AG04450 (cell line): ENCODE data around the gene LY6G6D. TPM values are rescaled to one million over a fixed set of nuclear protein-coding genes. Genes with fewer than 3 reads are reported as not detected.

Experiments
- CTCF ChIA-PET: fragments of 300-600, 350-600 bp; formaldehyde crosslinking; extraction: SDS; loops from one replicate; lab custom pipeline; 2022; ENCODE audit warnings: antibody characterized with exemption, inconsistent platforms; lab: Charles Lee
- POLR2A ChIA-PET: fragments of 350-600 bp; formaldehyde crosslinking; extraction: SDS; loops from one replicate; lab custom pipeline; 2021; ENCODE audit warnings: antibody characterized with exemption, inconsistent platforms; lab: Yijun Ruan, JAX
- DNase-seq: peaks from one replicate; pipeline ENCODE4 v3.0.0-alpha.2; 2011; ENCODE audit warnings: low read depth, low spot score
- H3K27ac ChIP-seq: one replicate; pipeline ENCODE4 v1.5.1; 2012; ENCODE audit warnings: low read depth, low read length, control low read depth
- H3K27me3 ChIP-seq: one replicate; pipeline ENCODE4 v1.6.0; 2012; ENCODE audit warnings: low read length; ENCODE audit not compliant: control insufficient read depth, insufficient read depth
- H3K4me3 ChIP-seq: 2 replicates; pipeline ENCODE4 v1.5.1; 2011; ENCODE audit warnings: mild to moderate bottlenecking, low read depth, low read length, control low read depth
- H3K9me3 ChIP-seq: 2 replicates; pipeline ENCODE4 v1.5.1; 2012; ENCODE audit warnings: low read length; ENCODE audit not compliant: control insufficient read depth, insufficient read depth
- polyA plus RNA-seq: library from polyadenylated mRNA; depleted of rRNA; stranded (reverse); fragments of >200 nt; gene quantifications from 2 replicates; pipeline ENCODE4 v1.2.3, GENCODE V29; 2011
- TF ChIP-seq, protein P1 (sequence below): IDR thresholded peaks from 2 replicates; pipeline ENCODE4 v1.5.1; 2011; ENCODE audit warnings: low read depth, low read length, control low read depth, inconsistent platforms

LY6G6D gene
- polyA plus RNA-seq, 1 experiment = not detected

DNA sequence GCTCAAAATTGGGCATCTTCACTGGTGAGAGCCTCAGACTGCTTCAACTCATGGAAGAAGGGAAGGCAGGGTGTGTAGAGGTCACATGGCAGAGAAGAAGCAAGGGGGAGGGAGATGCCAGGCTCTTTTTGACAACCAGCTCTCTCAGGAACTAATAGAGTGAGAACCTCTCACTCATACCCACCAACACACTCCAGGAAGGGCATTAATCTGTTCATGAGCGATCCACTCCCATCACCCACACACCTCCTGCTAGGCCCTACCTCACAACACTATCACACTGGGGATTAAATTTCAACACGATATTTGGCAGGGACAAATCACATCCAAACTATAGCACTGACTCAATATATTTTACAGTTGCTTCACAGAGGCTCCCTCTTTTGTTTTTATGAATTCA, 26.7 kb downstream of the LY6G6D start:
- no peaks in the 10 kb centered on the region for H3K27me3 ChIP-seq
- no peak for DNase-seq
- ChIA-PET POLR2A (no interaction called here), CTCF (interaction anchor here (0.7 to 1.1 kb wide), 3 partner anchors 11 to 614 kb away, joined by 3 read pairs; no protein-coding TSS in a partner anchor)
- H3K9me3 ChIP-seq = no peaks in the 10 kb centered on the region; the same call in 1 of the 2 replicates
- H3K4me3 ChIP-seq = no peak overlapping the region
- H3K27ac ChIP-seq = no peak overlapping the region
- TF ChIP-seq, protein P1, sequence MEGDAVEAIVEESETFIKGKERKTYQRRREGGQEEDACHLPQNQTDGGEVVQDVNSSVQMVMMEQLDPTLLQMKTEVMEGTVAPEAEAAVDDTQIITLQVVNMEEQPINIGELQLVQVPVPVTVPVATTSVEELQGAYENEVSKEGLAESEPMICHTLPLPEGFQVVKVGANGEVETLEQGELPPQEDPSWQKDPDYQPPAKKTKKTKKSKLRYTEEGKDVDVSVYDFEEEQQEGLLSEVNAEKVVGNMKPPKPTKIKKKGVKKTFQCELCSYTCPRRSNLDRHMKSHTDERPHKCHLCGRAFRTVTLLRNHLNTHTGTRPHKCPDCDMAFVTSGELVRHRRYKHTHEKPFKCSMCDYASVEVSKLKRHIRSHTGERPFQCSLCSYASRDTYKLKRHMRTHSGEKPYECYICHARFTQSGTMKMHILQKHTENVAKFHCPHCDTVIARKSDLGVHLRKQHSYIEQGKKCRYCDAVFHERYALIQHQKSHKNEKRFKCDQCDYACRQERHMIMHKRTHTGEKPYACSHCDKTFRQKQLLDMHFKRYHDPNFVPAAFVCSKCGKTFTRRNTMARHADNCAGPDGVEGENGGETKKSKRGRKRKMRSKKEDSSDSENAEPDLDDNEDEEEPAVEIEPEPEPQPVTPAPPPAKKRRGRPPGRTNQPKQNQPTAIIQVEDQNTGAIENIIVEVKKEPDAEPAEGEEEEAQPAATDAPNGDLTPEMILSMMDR = no peak

DNA sequence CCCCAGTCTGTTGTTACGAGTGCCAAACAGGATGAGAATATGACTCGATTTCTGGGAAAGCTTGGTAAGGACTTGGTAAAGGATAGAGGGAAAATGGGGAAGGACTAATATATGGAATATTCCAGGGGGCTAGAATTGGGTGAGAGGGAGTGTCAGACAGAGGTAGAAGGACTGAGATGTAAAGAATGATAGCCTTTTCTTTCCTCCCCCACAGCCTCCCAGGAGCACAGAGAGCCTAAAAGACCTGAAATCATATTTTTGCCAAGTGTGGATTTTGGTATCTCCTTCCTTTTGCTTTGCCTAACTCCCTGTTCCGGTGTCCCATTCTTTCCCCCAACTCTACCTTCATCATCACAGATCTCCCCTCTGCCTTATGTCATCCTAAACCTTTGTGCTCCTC, 27.7 kb downstream of the LY6G6D start:
- POLR2A ChIA-PET = no interaction called here
- Histone ChIP-seq H3K27me3 (no peaks in the 10 kb centered on the region), H3K9me3 (no peaks in the 10 kb centered on the region; the same call in 1 of the 2 replicates), H3K27ac (no peak overlapping the region), H3K4me3 (no peak overlapping the region)
- DNase-seq = no peak
- TF ChIP-seq, protein P1 = no peak
- CTCF ChIA-PET = interaction anchor here (1.1 kb wide), 1 partner anchor 27 kb away, joined by 3 read pairs; no protein-coding TSS in a partner anchor

DNA sequence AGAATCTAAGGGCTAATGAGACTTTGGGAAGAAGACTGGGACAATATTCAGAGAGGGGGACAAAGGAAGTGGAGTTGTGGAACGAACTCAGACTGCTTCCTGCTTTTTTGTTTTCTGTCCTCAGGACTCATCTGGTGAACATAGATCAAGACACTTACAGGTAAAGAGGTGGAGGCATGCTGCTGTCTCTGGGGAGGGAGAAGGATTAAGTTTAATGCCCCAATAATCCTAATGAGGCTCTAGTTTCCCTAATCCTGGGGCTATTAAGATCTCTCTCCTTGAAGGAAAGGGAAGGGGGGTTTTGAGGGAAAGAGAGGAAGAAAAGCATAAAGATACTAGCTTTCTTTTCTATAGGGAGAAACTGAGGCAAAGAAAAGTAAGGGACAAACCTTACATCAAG, 29.3 kb downstream of the LY6G6D start:
- POLR2A ChIA-PET = no interaction called here
- H3K4me3 ChIP-seq = no peak overlapping the region
- H3K27ac ChIP-seq = no peak overlapping the region
- H3K9me3 ChIP-seq = no peaks in the 10 kb centered on the region; the same call in 1 of the 2 replicates
- TF ChIP-seq, protein P1 = no peak
- CTCF ChIA-PET = no interaction called here
- H3K27me3 ChIP-seq = no peaks in the 10 kb centered on the region
- DNase-seq = no peak

DNA sequence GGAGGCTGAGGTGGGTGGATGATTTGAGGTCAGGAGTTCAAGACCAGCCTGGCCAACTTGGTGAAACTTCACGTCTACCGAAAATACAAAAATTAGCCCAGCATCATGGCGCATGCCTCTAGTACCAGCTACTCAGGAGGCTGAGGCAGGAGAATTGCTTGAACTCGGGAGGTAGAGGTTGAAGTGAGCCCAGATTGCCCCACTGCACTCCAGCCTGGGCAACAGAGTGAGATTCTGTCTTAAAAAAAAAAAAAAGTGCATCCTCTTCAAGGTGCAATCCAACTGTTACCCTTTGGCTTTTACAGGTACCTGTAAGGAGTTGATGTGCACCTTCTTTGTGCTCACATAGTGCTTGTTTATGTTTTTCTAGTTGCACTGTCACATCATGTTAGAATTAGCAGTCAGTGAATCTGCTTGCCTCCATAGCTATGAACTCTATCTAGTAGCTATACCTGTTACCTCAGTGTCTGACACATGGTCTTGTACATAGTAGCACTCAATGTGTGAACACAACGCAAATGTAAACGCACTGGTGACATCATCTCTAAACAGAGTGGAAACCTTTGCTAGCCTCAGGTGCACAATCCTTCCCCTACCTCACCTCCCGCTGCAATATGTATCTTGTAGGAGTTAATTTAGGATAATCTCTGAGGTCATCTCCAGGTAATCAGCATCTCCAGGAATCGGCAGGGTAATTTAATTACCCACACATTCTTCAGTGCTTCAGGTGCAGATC, 34.3 kb downstream of the LY6G6D start:
- Histone ChIP-seq H3K27me3 (no peaks in the 10 kb centered on the region), H3K4me3 (no peak overlapping the region), H3K27ac (no peak overlapping the region), H3K9me3 (no peaks in the 10 kb centered on the region)
- CTCF ChIA-PET = no interaction called here
- POLR2A ChIA-PET = no interaction called here
- TF ChIP-seq, protein P1 = no peak
- no peak for DNase-seq

DNA sequence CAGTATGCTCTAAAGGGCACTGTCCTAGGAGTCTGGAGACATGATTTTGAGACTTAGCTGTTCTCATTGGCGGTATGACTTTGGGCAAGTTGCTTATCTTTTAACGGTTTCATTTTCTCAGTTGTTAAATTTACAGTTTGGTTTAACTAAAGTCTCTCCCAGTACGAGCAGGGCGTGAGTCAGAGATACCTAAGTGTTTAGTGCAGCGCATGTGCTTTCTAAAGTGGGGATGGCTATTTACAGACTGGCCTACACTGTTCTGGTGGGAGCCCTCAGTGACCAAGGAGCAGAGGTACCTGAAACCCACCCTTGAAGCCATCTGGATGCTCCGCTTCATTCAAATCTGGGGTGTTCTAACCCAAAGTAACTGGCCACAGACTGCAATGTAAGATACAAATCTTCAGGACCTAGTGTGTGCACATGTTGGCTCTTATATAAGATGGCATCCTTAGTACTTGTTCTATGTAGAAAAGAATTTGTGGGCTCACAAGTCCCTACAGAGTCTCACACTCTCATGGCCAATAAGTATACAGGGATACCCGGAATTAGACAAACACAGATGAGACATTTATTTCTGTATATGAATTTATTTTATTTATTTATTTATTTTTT, 35.4 kb downstream of the LY6G6D start:
- TF ChIP-seq, protein P1 = no peak
- Histone ChIP-seq H3K27me3 (no peaks in the 10 kb centered on the region), H3K4me3 (no peak overlapping the region), H3K9me3 (no peaks in the 10 kb centered on the region), H3K27ac (no peak overlapping the region)
- CTCF ChIA-PET = no interaction called here
- POLR2A ChIA-PET = no interaction called here
- DNase-seq = no peak
